ENCODE data around the gene NR4A2.
"Not testable (repeated sequence)": the region's sequence is repeated elsewhere in the genome, so short reads cannot be mapped to it uniquely, and the experiment has no call there.

Gene NR4A2

GRCh38 chr2:156294945-156295580 lies 37.5 kb downstream of the NR4A2 start:
- H3K27ac ChIP-seq = no peak overlapping the region

GRCh38 chr2:156293382-156293781 lies 39.1 kb downstream of the NR4A2 start:
- not testable (repeated sequence) for H3K27ac ChIP-seq

More at GRCh38 chr2:156294945-156295580, 37.5 kb downstream of the NR4A2 start:
- TF ChIP-seq CTCF (conservative IDR thresholded peaks at IDR 0.05) = no peak

- H3K27ac ChIP-seq = no peak overlapping the region
- no peak for TF ChIP-seq CTCF (conservative IDR thresholded peaks at IDR 0.05)
Measured at GRCh38 chr2:156279446-156280150, 52.9 kb downstream of the NR4A2 start.
